Prostate gland (tissue), 2 donors: ENCODE data around the gene DLG2.

Source experiments
- CTCF ChIP-seq, 4 experiments: fragments of 200-600 bp in 2 of 4; fragments of 450-650 bp in 2 of 4; sonication (generic) in 2 of 4; IDR thresholded peaks; 1 replicate in 3 of 4; 2 replicates in 1 of 4; pipeline ENCODE4 v1.5.1; 2016 to 2019; ENCODE audit warnings: antibody characterized with exemption in 4 of 4, mild to moderate bottlenecking in 2 of 4, moderate library complexity in 2 of 4
- POLR2A ChIP-seq: fragments of 450-650 bp; IDR thresholded peaks from one replicate; pipeline ENCODE4 v1.6.1; 2016; ENCODE audit warnings: antibody characterized with exemption, mild to moderate bottlenecking

GRCh38 chr11:84390441-84391078, 1236.6 kb downstream of the DLG2 start:
- TF ChIP-seq CTCF (IDR thresholded peaks at IDR 0.05), result no peak
- no peak for TF ChIP-seq POLR2A
